GM19452 (cell line): ENCODE data around the gene ADAMTS7.
A peak's percentile ranks its signal among the peaks of the same experiment; 100 is the strongest.
"Not testable (repeated sequence)": the region's sequence is repeated elsewhere in the genome, so short reads cannot be mapped to it uniquely, and the experiment has no call there.

Source experiments
- ATAC-seq: cut with Tn5 transposase; IDR thresholded peaks from one replicate; pipeline ENCODE4 v1.9.1; 2021; ENCODE audit not compliant: unreplicated experiment

ADAMTS7 gene

GRCh38 chr15:78767331-78767951 lies 43.8 kb downstream of the ADAMTS7 start:
- no peak for ATAC-seq

- ATAC-seq = not testable (repeated sequence)
Observed at GRCh38 chr15:78766641-78767071, 44.6 kb downstream of the ADAMTS7 start.

GRCh38 chr15:78766041-78766440 lies 45.2 kb downstream of the ADAMTS7 start:
- ATAC-seq = no peak

- not testable (repeated sequence) for ATAC-seq
Observed at GRCh38 chr15:78765154-78765860, 46.0 kb downstream of the ADAMTS7 start.

- ATAC-seq = not testable (repeated sequence)
Observed at GRCh38 chr15:78764340-78765153, 46.7 kb downstream of the ADAMTS7 start.

- no peak for ATAC-seq
Observed at GRCh38 chr15:78763796-78764241, 47.4 kb downstream of the ADAMTS7 start.

- ATAC-seq = no peak
Observed at GRCh38 chr15:78762985-78763795, 48.1 kb downstream of the ADAMTS7 start.

- not testable (repeated sequence) for ATAC-seq
Observed at GRCh38 chr15:78762386-78762961, 48.8 kb downstream of the ADAMTS7 start.

- no peak for ATAC-seq
Observed at GRCh38 chr15:78761891-78762385, 49.3 kb downstream of the ADAMTS7 start.

GRCh38 chr15:78761475-78761874 lies 49.8 kb downstream of the ADAMTS7 start:
- ATAC-seq = peak; percentile 47

- no peak for ATAC-seq
Observed at GRCh38 chr15:78761020-78761419, 50.2 kb downstream of the ADAMTS7 start.

GRCh38 chr15:78760091-78760882 lies 51.0 kb downstream of the ADAMTS7 start:
- ATAC-seq = not testable (repeated sequence)

- ATAC-seq = not testable (repeated sequence)
Observed at GRCh38 chr15:78759361-78759998, 51.8 kb downstream of the ADAMTS7 start.

- ATAC-seq = not testable (repeated sequence)
Observed at GRCh38 chr15:78758486-78759200, 52.6 kb downstream of the ADAMTS7 start.

GRCh38 chr15:78758084-78758483 lies 53.2 kb downstream of the ADAMTS7 start:
- ATAC-seq = not testable (repeated sequence)

GRCh38 chr15:78757636-78757905 lies 53.7 kb downstream of the ADAMTS7 start:
- no peak for ATAC-seq

GRCh38 chr15:78756781-78757635 lies 54.3 kb downstream of the ADAMTS7 start:
- peak; percentile 50 for ATAC-seq
